GM19023 (cell line): ENCODE results near the gene MAPK8.
"Not testable (repeated sequence)": the region's sequence is repeated elsewhere in the genome, so short reads cannot be mapped to it uniquely, and the experiment has no call there.

Experiments used
- ATAC-seq: cut with Tn5 transposase; IDR thresholded peaks from one replicate; pipeline ENCODE4 v1.9.1; 2021; ENCODE audit warnings: mild to moderate bottlenecking, moderate library complexity; ENCODE audit not compliant: unreplicated experiment

The MAPK8 gene

GRCh38 chr10:48332166-48332870 is 25.8 kb downstream of the MAPK8 start:
- no peak for ATAC-seq

- no peak for ATAC-seq
Observed at GRCh38 chr10:48332871-48333216, 26.4 kb downstream of the MAPK8 start.

GRCh38 chr10:48333856-48334255 is 27.4 kb downstream of the MAPK8 start:
- ATAC-seq, result no peak

- ATAC-seq, result no peak
Observed at GRCh38 chr10:48335788-48336187, 29.3 kb downstream of the MAPK8 start.

- ATAC-seq, result peak; percentile 81
Observed at GRCh38 chr10:48336978-48337599, 30.6 kb downstream of the MAPK8 start.

- no peak for ATAC-seq
Observed at GRCh38 chr10:48340734-48341133, 34.3 kb downstream of the MAPK8 start.

GRCh38 chr10:48343106-48343505 is 36.6 kb downstream of the MAPK8 start:
- no peak for ATAC-seq

GRCh38 chr10:48343921-48344598 is 37.6 kb downstream of the MAPK8 start:
- ATAC-seq, result no peak

- ATAC-seq, result not testable (repeated sequence)
Observed at GRCh38 chr10:48346248-48346647, 39.8 kb downstream of the MAPK8 start.

- not testable (repeated sequence) for ATAC-seq
Observed at GRCh38 chr10:48347539-48347938, 41.1 kb downstream of the MAPK8 start.

GRCh38 chr10:48347943-48348342 is 41.5 kb downstream of the MAPK8 start:
- ATAC-seq, result not testable (repeated sequence)

- no peak for ATAC-seq
Observed at GRCh38 chr10:48353246-48353645, 46.8 kb downstream of the MAPK8 start.

- ATAC-seq, result no peak
Observed at GRCh38 chr10:48357631-48358030, 51.2 kb downstream of the MAPK8 start.

- ATAC-seq, result no peak
Observed at GRCh38 chr10:48358162-48358561, 51.7 kb downstream of the MAPK8 start.

GRCh38 chr10:48358838-48359237 is 52.4 kb downstream of the MAPK8 start:
- ATAC-seq, result no peak

GRCh38 chr10:48361176-48361575 is 54.7 kb downstream of the MAPK8 start:
- ATAC-seq, result no peak

- ATAC-seq, result no peak
Observed at GRCh38 chr10:48363617-48364355, 57.3 kb downstream of the MAPK8 start.

GRCh38 chr10:48364659-48365405 is 58.4 kb downstream of the MAPK8 start:
- ATAC-seq, result no peak

GRCh38 chr10:48365668-48366067 is 59.2 kb downstream of the MAPK8 start:
- ATAC-seq, result no peak

GRCh38 chr10:48366261-48366660 is 59.8 kb downstream of the MAPK8 start:
- ATAC-seq, result no peak

- no peak for ATAC-seq
Observed at GRCh38 chr10:48369501-48369900, 63.0 kb downstream of the MAPK8 start.
